B cell (primary cell): ENCODE data around the gene KLHL25. TPM values are rescaled to one million over a fixed set of nuclear protein-coding genes. Genes with fewer than 3 reads are reported as not detected.

Experiments
- ATAC-seq: fragments of 200-7000 bp; cut with Tn5 transposase; one replicate; pipeline ENCODE4 v1.10.0; 2021; ENCODE audit warnings: low read depth, mild to moderate bottlenecking, moderate number of reproducible peaks, moderate library complexity
- CTCF ChIA-PET: fragments of 350-600 bp; sonication (Branson Sonifier 250); formaldehyde crosslinking; loops from one replicate; lab custom pipeline; 2021; ENCODE audit warnings: antibody characterized with exemption, inconsistent platforms; lab: Charles Lee
- POLR2A ChIA-PET: fragments of 350-600 bp; sonication (Branson Sonifier 250); formaldehyde crosslinking; loops from one replicate; lab custom pipeline; 2021; ENCODE audit warnings: antibody characterized with exemption; lab: Charles Lee
- DNase-seq: peaks from one replicate; pipeline ENCODE4 v3.0.0; 2013
- H2AFZ ChIP-seq: 2 replicates; pipeline ENCODE4 v1.6.1; 2012; ENCODE audit warnings: mild to moderate bottlenecking, low read depth, low read length; ENCODE audit not compliant: insufficient read depth, poor library complexity, severe bottlenecking
- H3K27ac ChIP-seq, 2 donors: 1 replicate in 1 of 2; 2 replicates in 1 of 2; pipeline ENCODE4 v1.5.1; 2012 to 2013; ENCODE audit warnings: low read length in 2 of 2, mild to moderate bottlenecking in 2 of 2, moderate library complexity in 1 of 2
- H3K27me3 ChIP-seq, 4 experiments: fragments of 200-600 bp in 1 of 4; sonication (generic) in 1 of 4; replicated peaks in 1 of 4; 1 replicate in 2 of 4; 2 replicates in 2 of 4; pipeline versions ENCODE4 v1.6.1 to v1.7.0; 2013 to 2016; ENCODE audit warnings: low read length in 3 of 4, mild to moderate bottlenecking in 2 of 4, mixed read lengths in 1 of 4, moderate library complexity in 1 of 4; ENCODE audit not compliant: insufficient read depth in 4 of 4, control insufficient read depth in 3 of 4; ENCODE audit errors: control extremely low read depth in 1 of 4
- H3K36me3 ChIP-seq, 2 experiments: replicated peaks in 1 of 2; 1 replicate in 1 of 2; 2 replicates in 1 of 2; pipeline versions ENCODE4 v1.6.1 to v1.7.1; 2013; ENCODE audit warnings: low read length in 1 of 2; ENCODE audit not compliant: insufficient read depth in 2 of 2, control insufficient read depth in 1 of 2; ENCODE audit errors: control extremely low read depth in 1 of 2, extremely low read depth in 1 of 2
- H3K4me1 ChIP-seq, 2 donors: fragments of 200-600 bp in 1 of 2; sonication (generic) in 1 of 2; 1 replicate in 1 of 2; 2 replicates in 1 of 2; pipeline versions ENCODE4 v1.5.1 to v1.6.1; 2013 to 2017; ENCODE audit warnings: low read length in 2 of 2; ENCODE audit not compliant: control insufficient read depth in 2 of 2, insufficient read depth in 2 of 2
- H3K4me2 ChIP-seq: replicated peaks from 2 replicates; pipeline ENCODE3; 2012; ENCODE audit warnings: mild to moderate bottlenecking, low read depth, low read length; ENCODE audit not compliant: poor library complexity, severe bottlenecking
- H3K4me3 ChIP-seq, 5 experiments: fragments of 200-600 bp in 1 of 5; sonication (generic) in 1 of 5; 1 replicate in 3 of 5; 2 replicates in 2 of 5; pipeline versions ENCODE4 v1.5.1 to v1.7.0; 2011 to 2016; ENCODE audit warnings: low read length in 4 of 5, mild to moderate bottlenecking in 4 of 5, low read depth in 2 of 5, control low read depth in 1 of 5, moderate library complexity in 1 of 5; ENCODE audit not compliant: insufficient read depth in 1 of 5; ENCODE audit errors: control extremely low read depth in 1 of 5, extremely low read depth in 1 of 5
- H3K79me2 ChIP-seq: fragments of 200-600 bp; sonication (generic); one replicate; pipeline ENCODE4 v1.6.0; 2016; ENCODE audit warnings: low read length; ENCODE audit not compliant: control insufficient read depth, insufficient read depth
- H3K9ac ChIP-seq: fragments of 200-600 bp; sonication (generic); 2 replicates; pipeline ENCODE4 v1.6.1; 2017; ENCODE audit warnings: mild to moderate bottlenecking, low read length, moderate library complexity
- H3K9me3 ChIP-seq, 3 donors: one replicate each; pipeline versions ENCODE4 v1.6.1 to v1.7.1; 2013; ENCODE audit warnings: low read length in 2 of 3; ENCODE audit not compliant: control insufficient read depth in 2 of 3, insufficient read depth in 1 of 3; ENCODE audit errors: control extremely low read depth in 1 of 3
- H4K20me1 ChIP-seq: 2 replicates; pipeline ENCODE4 v1.6.0; 2012; ENCODE audit warnings: mild to moderate bottlenecking, low read length; ENCODE audit not compliant: insufficient read depth, control insufficient read depth, poor library complexity, severe bottlenecking
- H3K27ac Mint-ChIP-seq: one replicate; pipeline ENCODE4 v1.8.0; 2021; ENCODE audit warnings: mixed read lengths
- H3K27me3 Mint-ChIP-seq: one replicate; pipeline ENCODE4 v1.8.0; 2021; ENCODE audit warnings: mixed read lengths
- H3K4me1 Mint-ChIP-seq: one replicate; pipeline ENCODE4 v1.8.0; 2021; ENCODE audit warnings: mixed read lengths
- H3K4me3 Mint-ChIP-seq: one replicate; pipeline ENCODE4 v1.8.0; 2021; ENCODE audit warnings: mixed read lengths
- H3K9me3 Mint-ChIP-seq: one replicate; pipeline ENCODE4 v1.8.0; 2022; ENCODE audit warnings: mixed read lengths; ENCODE audit not compliant: insufficient read depth
- EZH2 ChIP-seq: IDR thresholded peaks from 2 replicates; pipeline ENCODE4 v1.6.1; 2012; ENCODE audit warnings: borderline replicate concordance, low read depth, mild to moderate bottlenecking, moderate library complexity, low read length; ENCODE audit not compliant: insufficient read depth, poor library complexity, severe bottlenecking
- whole genome bisulfite sequencing: methylation state at CpG from one replicate; pipeline ENCODE4 v1.1.5; 2013; ENCODE audit warnings: missing lambda C conversion rate; ENCODE audit not compliant: insufficient coverage; 5-methylcytosine and 5-hydroxymethylcytosine counted together
- intact Hi-C: fragments of 100-400 bp; cut with micrococcal nuclease; formaldehyde crosslinking; loops from one replicate; pipeline ENCODE4 v1.10.0; 2022
- polyA plus RNA-seq: library from polyadenylated mRNA; depleted of rRNA; stranded (reverse); fragments of >200 nt; gene quantifications from 2 replicates; pipeline ENCODE4 v1.2.3, GENCODE V29; 2012
- total RNA-seq, 2 donors: library from RNA; stranded (reverse); fragments of 120-200 nt in 1 of 2; gene quantifications; 1 replicate in 1 of 2; 2 replicates in 1 of 2; pipeline versions ENCODE4 v1.2.3 to v1.2.4, GENCODE V29; 2013 to 2022
- TF ChIP-seq, protein P1 (sequence below): fragments of 200-600 bp; IDR thresholded peaks from one replicate; pipeline ENCODE4 v1.8.0; 2022; ENCODE audit warnings: antibody characterized with exemption, mild to moderate bottlenecking

The KLHL25 gene
- total and polyA plus RNA-seq, 2 donors (not counting 1 experiment from before 2014, with no cell fraction given), result 1.1 to 3.3 TPM

DNA sequence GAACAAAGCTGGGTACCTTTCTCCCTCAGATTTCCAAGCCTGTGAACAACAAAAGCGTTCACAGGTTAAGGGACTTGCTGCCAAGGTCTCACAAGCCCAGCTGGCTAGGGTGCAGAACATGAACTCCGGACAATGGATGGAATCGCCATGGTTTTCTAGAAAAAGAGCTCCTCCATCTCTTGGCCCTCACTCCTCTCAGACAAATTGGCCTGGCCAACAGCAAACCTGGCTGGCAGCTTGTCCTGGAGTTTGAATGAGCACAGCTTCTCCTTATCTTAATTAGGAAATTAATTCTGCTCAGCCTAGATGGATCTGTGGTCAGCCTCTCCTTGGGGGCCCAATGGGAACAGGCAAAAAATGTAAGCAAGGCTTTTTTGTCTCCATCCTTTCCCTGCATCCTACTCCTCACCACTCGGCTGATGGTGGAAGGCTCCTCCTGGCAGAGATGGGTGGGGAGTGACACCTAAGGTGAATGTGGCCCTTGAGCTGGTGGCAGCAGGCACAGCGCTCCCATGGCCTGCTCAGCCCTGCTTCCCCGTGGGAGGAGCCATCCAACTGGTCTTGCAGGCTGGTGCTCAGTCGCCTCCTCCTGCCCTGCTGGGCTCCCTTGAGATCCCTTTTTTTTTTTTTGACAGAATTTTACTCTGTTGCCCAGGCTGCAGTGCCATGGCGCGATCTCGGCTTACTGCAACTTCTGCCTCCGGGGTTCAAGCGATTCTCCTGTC, 5.8 kb downstream of the KLHL25 start:
- WGBS, result 96% methylated on average over 9 of the region's 12 CpGs
- CTCF ChIA-PET, result interaction anchor here (1.1 kb wide), 1 partner anchor 58 kb away, joined by 3 read pairs; no protein-coding TSS in a partner anchor

DNA sequence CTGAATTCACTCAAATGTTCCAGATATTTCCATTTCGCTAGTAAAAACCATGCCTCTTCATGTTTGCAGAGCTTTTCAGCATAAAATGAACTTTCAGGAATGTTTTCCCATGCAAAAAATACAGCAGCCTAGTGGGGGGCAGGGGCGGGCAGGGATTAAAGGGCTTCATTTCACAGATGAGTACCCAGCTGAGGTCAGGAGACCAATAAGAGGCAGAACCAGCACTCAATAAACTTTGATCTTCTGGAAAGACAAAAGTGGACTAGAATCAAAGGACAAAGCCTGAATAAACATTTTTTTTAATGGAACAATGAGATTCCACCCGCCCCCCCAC, 8.0 kb downstream of the KLHL25 start:
- DNase-seq (no peak), ATAC-seq (no peak)
- Histone ChIP-seq H3K36me3 (no peaks in the 10 kb centered on the region), H3K27ac (no peak overlapping the region), H3K4me2 (no peak overlapping the region), H4K20me1 (no peaks in the 10 kb centered on the region), H3K4me1 (peaks cover 4 to 10% of the 10 kb centered on the region in 2 donors), H2AFZ (no peak overlapping the region), H3K27me3 (no peaks in the 10 kb centered on the region), H3K79me2 (no peaks in the 10 kb centered on the region), H3K9ac (no peak overlapping the region), H3K4me3 (no peak overlapping the region), H3K9me3 (no peaks in the 10 kb centered on the region)
- ChIA-PET CTCF (no interaction called here), POLR2A (no interaction called here)
- Mint-ChIP-seq H3K4me3 (no peak overlapping the region), H3K27me3 (no peaks in the 10 kb centered on the region), H3K9me3 (no peaks in the 10 kb centered on the region), H3K4me1 (peaks cover 11% of the 10 kb centered on the region), H3K27ac (no peak overlapping the region)
- intact Hi-C loops, result no loop called here
- TF ChIP-seq EZH2, result no peak
- TF ChIP-seq, protein P1, sequence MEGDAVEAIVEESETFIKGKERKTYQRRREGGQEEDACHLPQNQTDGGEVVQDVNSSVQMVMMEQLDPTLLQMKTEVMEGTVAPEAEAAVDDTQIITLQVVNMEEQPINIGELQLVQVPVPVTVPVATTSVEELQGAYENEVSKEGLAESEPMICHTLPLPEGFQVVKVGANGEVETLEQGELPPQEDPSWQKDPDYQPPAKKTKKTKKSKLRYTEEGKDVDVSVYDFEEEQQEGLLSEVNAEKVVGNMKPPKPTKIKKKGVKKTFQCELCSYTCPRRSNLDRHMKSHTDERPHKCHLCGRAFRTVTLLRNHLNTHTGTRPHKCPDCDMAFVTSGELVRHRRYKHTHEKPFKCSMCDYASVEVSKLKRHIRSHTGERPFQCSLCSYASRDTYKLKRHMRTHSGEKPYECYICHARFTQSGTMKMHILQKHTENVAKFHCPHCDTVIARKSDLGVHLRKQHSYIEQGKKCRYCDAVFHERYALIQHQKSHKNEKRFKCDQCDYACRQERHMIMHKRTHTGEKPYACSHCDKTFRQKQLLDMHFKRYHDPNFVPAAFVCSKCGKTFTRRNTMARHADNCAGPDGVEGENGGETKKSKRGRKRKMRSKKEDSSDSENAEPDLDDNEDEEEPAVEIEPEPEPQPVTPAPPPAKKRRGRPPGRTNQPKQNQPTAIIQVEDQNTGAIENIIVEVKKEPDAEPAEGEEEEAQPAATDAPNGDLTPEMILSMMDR, result no peak
- WGBS, result 100% methylated on average over 1 of the region's 3 CpGs

More for the DNA sequence above, 5.8 kb downstream of the KLHL25 start:
- Mint-ChIP-seq H3K9me3 (no peaks in the 10 kb centered on the region), H3K27ac (no peak overlapping the region), H3K27me3 (no peaks in the 10 kb centered on the region), H3K4me3 (no peak overlapping the region), H3K4me1 (peaks cover 23% of the 10 kb centered on the region)
- H3K36me3 ChIP-seq, result no peaks in the 10 kb centered on the region
- H3K27ac ChIP-seq, result no peak overlapping the region
- no peak overlapping the region for H2AFZ ChIP-seq
- TF ChIP-seq, protein P1, result no peak
- TF ChIP-seq EZH2, result no peak
- H3K79me2 ChIP-seq, result peaks cover 11% of the 10 kb centered on the region
- no peak overlapping the region for H3K4me2 ChIP-seq
- ATAC-seq, result no peak
- H3K9me3 ChIP-seq, result no peaks in the 10 kb centered on the region
- POLR2A ChIA-PET, result no interaction called here
- no peak for DNase-seq
- H3K4me3 ChIP-seq, result no peak overlapping the region
- H3K4me1 ChIP-seq, result peaks cover 10 to 18% of the 10 kb centered on the region in 2 donors
- intact Hi-C loops, result no loop called here
- no peaks in the 10 kb centered on the region for H4K20me1 ChIP-seq
- H3K9ac ChIP-seq, result no peak overlapping the region
- peaks cover 0 to 5% (median 0%) of the 10 kb centered on the region in 4 experiments for H3K27me3 ChIP-seq
